HepG2 (cell line): Measurements from ENCODE around the gene CRKL. TPM values are rescaled to one million over a fixed set of nuclear protein-coding genes. Genes with fewer than 3 reads are reported as not detected.

Source experiments
- DNMT1 ChIP-seq: sonication (generic); formaldehyde crosslinking; IDR thresholded peaks from 2 replicates; pipeline ENCODE4 v1.5.1; 2020; ENCODE audit warnings: mild to moderate bottlenecking, missing genetic modification reagents
- FOXM1 ChIP-seq: sonication (generic); formaldehyde crosslinking; IDR thresholded peaks from 2 replicates; pipeline ENCODE4 v1.5.0; 2020; ENCODE audit warnings: missing genetic modification reagents
- HIVEP1 ChIP-seq: sonication (generic); formaldehyde crosslinking; IDR thresholded peaks from 2 replicates; pipeline ENCODE4 v1.4.0; 2020; ENCODE audit warnings: mild to moderate bottlenecking, missing genetic modification reagents
- SOX5 ChIP-seq: IDR thresholded peaks from 2 replicates; pipeline ENCODE4 v1.6.1; 2016; ENCODE audit warnings: borderline replicate concordance
- SPEN ChIP-seq: sonication (generic); formaldehyde crosslinking; IDR thresholded peaks from 2 replicates; pipeline ENCODE4 v1.5.1; 2020; ENCODE audit warnings: low read depth, mild to moderate bottlenecking, missing genetic modification reagents
- SRF ChIP-seq: IDR thresholded peaks from 2 replicates; pipeline ENCODE4 v1.6.1; 2011; ENCODE audit warnings: mild to moderate bottlenecking, low read depth, low read length, moderate library complexity
- SRSF9 ChIP-seq: fragments of 200-400 bp; formaldehyde crosslinking; IDR thresholded peaks from 2 replicates; pipeline ENCODE4 v1.6.1; 2018; ENCODE audit warnings: borderline replicate concordance, mild to moderate bottlenecking, low read depth, low read length; ENCODE audit not compliant: insufficient read depth, poor library complexity, severe bottlenecking
- ZFP41 ChIP-seq: sonication (generic); formaldehyde crosslinking; IDR thresholded peaks from 2 replicates; pipeline ENCODE4 v1.4.0; 2020; ENCODE audit warnings: mild to moderate bottlenecking, missing genetic modification reagents, borderline replicate concordance
- ZFX ChIP-seq: sonication (generic); formaldehyde crosslinking; IDR thresholded peaks from 2 replicates; pipeline ENCODE4 v1.4.0; 2020; ENCODE audit warnings: mild to moderate bottlenecking, low read depth, missing genetic modification reagents, moderate library complexity
- ZNF10 ChIP-seq: sonication (generic); formaldehyde crosslinking; IDR thresholded peaks from 2 replicates; pipeline ENCODE4 v1.4.0; 2020; ENCODE audit warnings: mild to moderate bottlenecking, low read depth, missing genetic modification reagents, borderline replicate concordance
- ZNF296 ChIP-seq: sonication (generic); formaldehyde crosslinking; conservative IDR thresholded peaks from 2 replicates; pipeline ENCODE4 v1.5.0; 2020; ENCODE audit warnings: mild to moderate bottlenecking, missing genetic modification reagents
- polyA plus RNA-seq, 8 experiments: library from polyadenylated mRNA; depleted of rRNA in 3 of 8; stranded (reverse) in 7 of 8; unstranded in 1 of 8; fragments of >200 nt; fragmentation: Illumina TruSeq in 4 of 8; extraction: Trizol in 4 of 8; gene quantifications; 2 replicates each; pipeline versions ENCODE4 v1.2.1 to v1.2.3, GENCODE V29; 2011 to 2016; ENCODE audit warnings: low read depth in 4 of 8, missing spikeins in 1 of 8, mixed read lengths in 1 of 8; ENCODE audit not compliant: insufficient read depth in 1 of 8
- total RNA-seq, 5 experiments: library from RNA; depleted of rRNA; stranded (reverse); fragments of >200 nt; fragmentation: Illumina TruSeq; extraction: Trizol; gene quantifications; 2 replicates each; pipeline ENCODE4 v1.2.3, GENCODE V29; 2016; ENCODE audit warnings: low read depth in 1 of 5
- TF ChIP-seq, protein P1 (sequence below): sonication (generic); formaldehyde crosslinking; IDR thresholded peaks from 2 replicates; pipeline ENCODE4 v1.4.0; 2020; ENCODE audit warnings: missing genetic modification reagents
- TF ChIP-seq, protein P2 (sequence below): sonication (generic); formaldehyde crosslinking; IDR thresholded peaks from 2 replicates; pipeline ENCODE4 v1.4.0; 2020; ENCODE audit warnings: mild to moderate bottlenecking, missing genetic modification reagents
- TF ChIP-seq, protein P3 (sequence below): sonication (generic); formaldehyde crosslinking; IDR thresholded peaks from 2 replicates; pipeline ENCODE4 v1.4.0; 2020; ENCODE audit warnings: mild to moderate bottlenecking, missing genetic modification reagents
- TF ChIP-seq, protein P4 (sequence below), 2 experiments: fragments of 450-650 bp in 1 of 2; sonication (generic) in 1 of 2; formaldehyde crosslinking; IDR thresholded peaks; 2 replicates each; pipeline versions ENCODE4 v1.5.0 to v1.8.0; 2020 to 2022; ENCODE audit warnings: mild to moderate bottlenecking in 1 of 2, missing genetic modification reagents in 1 of 2

Gene CRKL
- total and polyA plus RNA-seq, 2 of the 13 experiments (the other 11 are each of a cell fraction or from before 2014, with no cell fraction given) = 37.4 to 60.6 TPM

- TF ChIP-seq, protein P1, sequence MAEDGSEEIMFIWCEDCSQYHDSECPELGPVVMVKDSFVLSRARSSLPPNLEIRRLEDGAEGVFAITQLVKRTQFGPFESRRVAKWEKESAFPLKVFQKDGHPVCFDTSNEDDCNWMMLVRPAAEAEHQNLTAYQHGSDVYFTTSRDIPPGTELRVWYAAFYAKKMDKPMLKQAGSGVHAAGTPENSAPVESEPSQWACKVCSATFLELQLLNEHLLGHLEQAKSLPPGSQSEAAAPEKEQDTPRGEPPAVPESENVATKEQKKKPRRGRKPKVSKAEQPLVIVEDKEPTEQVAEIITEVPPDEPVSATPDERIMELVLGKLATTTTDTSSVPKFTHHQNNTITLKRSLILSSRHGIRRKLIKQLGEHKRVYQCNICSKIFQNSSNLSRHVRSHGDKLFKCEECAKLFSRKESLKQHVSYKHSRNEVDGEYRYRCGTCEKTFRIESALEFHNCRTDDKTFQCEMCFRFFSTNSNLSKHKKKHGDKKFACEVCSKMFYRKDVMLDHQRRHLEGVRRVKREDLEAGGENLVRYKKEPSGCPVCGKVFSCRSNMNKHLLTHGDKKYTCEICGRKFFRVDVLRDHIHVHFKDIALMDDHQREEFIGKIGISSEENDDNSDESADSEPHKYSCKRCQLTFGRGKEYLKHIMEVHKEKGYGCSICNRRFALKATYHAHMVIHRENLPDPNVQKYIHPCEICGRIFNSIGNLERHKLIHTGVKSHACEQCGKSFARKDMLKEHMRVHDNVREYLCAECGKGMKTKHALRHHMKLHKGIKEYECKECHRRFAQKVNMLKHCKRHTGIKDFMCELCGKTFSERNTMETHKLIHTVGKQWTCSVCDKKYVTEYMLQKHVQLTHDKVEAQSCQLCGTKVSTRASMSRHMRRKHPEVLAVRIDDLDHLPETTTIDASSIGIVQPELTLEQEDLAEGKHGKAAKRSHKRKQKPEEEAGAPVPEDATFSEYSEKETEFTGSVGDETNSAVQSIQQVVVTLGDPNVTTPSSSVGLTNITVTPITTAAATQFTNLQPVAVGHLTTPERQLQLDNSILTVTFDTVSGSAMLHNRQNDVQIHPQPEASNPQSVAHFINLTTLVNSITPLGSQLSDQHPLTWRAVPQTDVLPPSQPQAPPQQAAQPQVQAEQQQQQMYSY (CRISPR knock-in tag) = no peak
- TF ChIP-seq FOXM1 = no peak
- no peak for TF ChIP-seq ZFP41 (CRISPR knock-in tag)
- TF ChIP-seq, protein P2, sequence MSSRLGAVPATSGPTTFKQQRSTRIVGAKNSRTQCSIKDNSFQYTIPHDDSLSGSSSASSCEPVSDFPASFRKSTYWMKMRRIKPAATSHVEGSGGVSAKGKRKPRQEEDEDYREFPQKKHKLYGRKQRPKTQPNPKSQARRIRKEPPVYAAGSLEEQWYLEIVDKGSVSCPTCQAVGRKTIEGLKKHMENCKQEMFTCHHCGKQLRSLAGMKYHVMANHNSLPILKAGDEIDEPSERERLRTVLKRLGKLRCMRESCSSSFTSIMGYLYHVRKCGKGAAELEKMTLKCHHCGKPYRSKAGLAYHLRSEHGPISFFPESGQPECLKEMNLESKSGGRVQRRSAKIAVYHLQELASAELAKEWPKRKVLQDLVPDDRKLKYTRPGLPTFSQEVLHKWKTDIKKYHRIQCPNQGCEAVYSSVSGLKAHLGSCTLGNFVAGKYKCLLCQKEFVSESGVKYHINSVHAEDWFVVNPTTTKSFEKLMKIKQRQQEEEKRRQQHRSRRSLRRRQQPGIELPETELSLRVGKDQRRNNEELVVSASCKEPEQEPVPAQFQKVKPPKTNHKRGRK = peak; percentile 59; the same call in 1 of the 2 replicates
- TF ChIP-seq SPEN (CRISPR knock-in tag) = peak; percentile 81; the same call in 1 of the 2 replicates
- 0 out of 2 replicates have a peak, but pooled peaks have one; percentile 49 for TF ChIP-seq DNMT1 (CRISPR knock-in tag)
- TF ChIP-seq, protein P3, sequence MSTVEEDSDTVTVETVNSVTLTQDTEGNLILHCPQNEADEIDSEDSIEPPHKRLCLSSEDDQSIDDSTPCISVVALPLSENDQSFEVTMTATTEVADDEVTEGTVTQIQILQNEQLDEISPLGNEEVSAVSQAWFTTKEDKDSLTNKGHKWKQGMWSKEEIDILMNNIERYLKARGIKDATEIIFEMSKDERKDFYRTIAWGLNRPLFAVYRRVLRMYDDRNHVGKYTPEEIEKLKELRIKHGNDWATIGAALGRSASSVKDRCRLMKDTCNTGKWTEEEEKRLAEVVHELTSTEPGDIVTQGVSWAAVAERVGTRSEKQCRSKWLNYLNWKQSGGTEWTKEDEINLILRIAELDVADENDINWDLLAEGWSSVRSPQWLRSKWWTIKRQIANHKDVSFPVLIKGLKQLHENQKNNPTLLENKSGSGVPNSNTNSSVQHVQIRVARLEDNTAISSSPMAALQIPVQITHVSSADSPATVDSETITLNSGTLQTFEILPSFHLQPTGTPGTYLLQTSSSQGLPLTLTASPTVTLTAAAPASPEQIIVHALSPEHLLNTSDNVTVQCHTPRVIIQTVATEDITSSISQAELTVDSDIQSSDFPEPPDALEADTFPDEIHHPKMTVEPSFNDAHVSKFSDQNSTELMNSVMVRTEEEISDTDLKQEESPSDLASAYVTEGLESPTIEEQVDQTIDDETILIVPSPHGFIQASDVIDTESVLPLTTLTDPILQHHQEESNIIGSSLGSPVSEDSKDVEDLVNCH = no peak
- peak; percentile 27; the same call in 1 of the 2 replicates for TF ChIP-seq HIVEP1 (CRISPR knock-in tag)
- TF ChIP-seq ZNF10 = no peak
- TF ChIP-seq, protein P4, sequence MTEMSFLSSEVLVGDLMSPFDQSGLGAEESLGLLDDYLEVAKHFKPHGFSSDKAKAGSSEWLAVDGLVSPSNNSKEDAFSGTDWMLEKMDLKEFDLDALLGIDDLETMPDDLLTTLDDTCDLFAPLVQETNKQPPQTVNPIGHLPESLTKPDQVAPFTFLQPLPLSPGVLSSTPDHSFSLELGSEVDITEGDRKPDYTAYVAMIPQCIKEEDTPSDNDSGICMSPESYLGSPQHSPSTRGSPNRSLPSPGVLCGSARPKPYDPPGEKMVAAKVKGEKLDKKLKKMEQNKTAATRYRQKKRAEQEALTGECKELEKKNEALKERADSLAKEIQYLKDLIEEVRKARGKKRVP (CRISPR knock-in tag; IDR thresholded peaks at IDR 0.05) = no peak; a peak in 1 of 4 replicates
- no peak for TF ChIP-seq ZNF296 (CRISPR knock-in tag)
- peak; percentile 92 for TF ChIP-seq ZFX (CRISPR knock-in tag)
- peak; percentile 58; the same call in 1 of the 2 replicates for TF ChIP-seq SOX5
- no peak for TF ChIP-seq SRF
- TF ChIP-seq SRSF9 = no peak
These were observed 31.5 kb upstream of the CRKL start (continued) for GRCh38 chr22:20885557-20886323.
